ENCODE data around the gene NDUFAB1. TPM values are rescaled to one million over a fixed set of nuclear protein-coding genes. Genes with fewer than 3 reads are reported as not detected.

The NDUFAB1 gene
- total and polyA plus RNA-seq, 2 experiments from 2014 or later: 119 to 243 TPM

DNA sequence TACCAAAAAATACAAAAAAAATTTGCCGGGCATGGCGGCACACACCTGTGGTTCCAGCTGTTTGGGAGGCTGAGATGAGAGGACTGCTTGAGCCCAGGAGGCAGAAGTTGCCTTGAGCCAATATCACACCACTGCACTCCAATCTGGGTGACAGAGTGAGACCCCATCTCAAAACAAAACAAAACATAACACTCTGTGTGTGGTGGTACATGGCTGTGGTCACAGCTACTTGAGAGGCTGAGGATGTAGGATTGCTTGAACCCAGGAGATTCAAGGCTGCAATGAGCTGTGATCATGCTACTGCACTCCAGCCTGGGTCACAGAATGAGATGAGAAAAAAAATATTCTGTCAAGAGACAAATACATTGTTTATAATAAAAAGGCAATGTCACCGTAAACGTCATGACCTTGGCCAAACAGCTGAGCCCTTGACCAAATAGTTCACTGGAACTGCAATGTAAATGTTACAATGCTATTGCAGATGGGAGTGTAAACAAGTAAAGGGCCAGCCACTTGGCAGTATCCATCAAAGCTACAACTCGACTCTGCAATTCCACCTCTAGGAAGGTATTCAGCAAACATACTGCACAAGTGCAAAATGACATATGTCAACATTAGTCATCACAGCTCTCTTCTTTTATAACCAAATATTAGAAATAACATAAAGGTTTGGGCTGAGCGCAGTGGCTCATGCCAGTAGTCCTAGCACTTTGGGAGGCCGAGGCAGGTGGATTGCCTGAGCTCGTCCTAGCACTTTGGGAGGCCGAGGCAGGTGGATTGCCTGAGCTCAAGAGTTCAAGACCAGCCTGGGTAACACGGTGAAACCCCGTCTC lies 55.9 kb downstream of the NDUFAB1 start:
- H3K27ac ChIP-seq: peak overlapping the region; percentile 81
- H3K36me3 ChIP-seq (replicated peaks; ENCODE audit: insufficient read depth, low read depth): no peaks in the 10 kb centered on the region
- H3K27me3 ChIP-seq: no peaks in the 10 kb centered on the region
- no peaks in the 10 kb centered on the region for H4K20me1 ChIP-seq (ENCODE audit: insufficient read depth, poor library complexity, severe bottlenecking)
- H3K4me3 ChIP-seq: no peak overlapping the region
- H2AFZ ChIP-seq: no peak overlapping the region
- peaks cover 3% of the 10 kb centered on the region for H3K4me1 ChIP-seq (ENCODE audit: insufficient read depth)
- WGBS (ENCODE audit: low lambda C conversion rate, missing lambda C conversion rate): 85% methylated on average over 11 of the region's 11 CpGs
- H3K9me3 ChIP-seq (ENCODE audit: low read depth): no peaks in the 10 kb centered on the region
- H3K9me2 ChIP-seq (replicated peaks; ENCODE audit: insufficient read depth): no peaks in the 10 kb centered on the region
- TF ChIP-seq, protein P1, sequence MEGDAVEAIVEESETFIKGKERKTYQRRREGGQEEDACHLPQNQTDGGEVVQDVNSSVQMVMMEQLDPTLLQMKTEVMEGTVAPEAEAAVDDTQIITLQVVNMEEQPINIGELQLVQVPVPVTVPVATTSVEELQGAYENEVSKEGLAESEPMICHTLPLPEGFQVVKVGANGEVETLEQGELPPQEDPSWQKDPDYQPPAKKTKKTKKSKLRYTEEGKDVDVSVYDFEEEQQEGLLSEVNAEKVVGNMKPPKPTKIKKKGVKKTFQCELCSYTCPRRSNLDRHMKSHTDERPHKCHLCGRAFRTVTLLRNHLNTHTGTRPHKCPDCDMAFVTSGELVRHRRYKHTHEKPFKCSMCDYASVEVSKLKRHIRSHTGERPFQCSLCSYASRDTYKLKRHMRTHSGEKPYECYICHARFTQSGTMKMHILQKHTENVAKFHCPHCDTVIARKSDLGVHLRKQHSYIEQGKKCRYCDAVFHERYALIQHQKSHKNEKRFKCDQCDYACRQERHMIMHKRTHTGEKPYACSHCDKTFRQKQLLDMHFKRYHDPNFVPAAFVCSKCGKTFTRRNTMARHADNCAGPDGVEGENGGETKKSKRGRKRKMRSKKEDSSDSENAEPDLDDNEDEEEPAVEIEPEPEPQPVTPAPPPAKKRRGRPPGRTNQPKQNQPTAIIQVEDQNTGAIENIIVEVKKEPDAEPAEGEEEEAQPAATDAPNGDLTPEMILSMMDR (IDR thresholded peaks at IDR 0.05; ENCODE audit: poor library complexity): no peak
- TF ChIP-seq EZH2 (IDR thresholded peaks at IDR 0.05; ENCODE audit: borderline replicate concordance) (no peak), EZH2phosphoT487 (IDR thresholded peaks at IDR 0.05; ENCODE audit: low read depth, severe bottlenecking, unreplicated experiment) (no peak)
- no peak overlapping the region for H3K4me2 ChIP-seq
- DNase-seq (ENCODE audit: low spot score): no peak
- no peaks in the 10 kb centered on the region for H3K79me2 ChIP-seq

DNA sequence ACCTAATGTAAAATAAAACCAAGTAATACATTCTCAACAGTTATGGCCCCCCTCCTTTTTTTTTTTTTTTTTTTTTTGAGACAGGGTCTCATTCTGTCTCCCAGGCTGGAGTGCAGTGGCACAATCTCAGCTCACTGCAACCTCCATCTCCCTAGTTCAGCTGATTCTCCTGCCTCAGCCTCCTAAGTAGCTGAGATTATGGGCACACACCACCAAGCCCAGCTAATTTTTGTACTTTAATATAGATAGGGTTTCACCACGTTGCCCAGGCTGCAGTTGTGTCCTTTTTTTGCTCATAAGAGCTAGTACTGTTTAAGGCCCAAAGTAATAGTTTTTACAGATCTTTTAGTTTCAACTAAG lies 57.2 kb downstream of the NDUFAB1 start:
- DNase-seq (ENCODE audit: low spot score): no peak
- H3K9me3 ChIP-seq (ENCODE audit: low read depth): no peaks in the 10 kb centered on the region
- peaks cover 3% of the 10 kb centered on the region for H3K4me1 ChIP-seq (ENCODE audit: insufficient read depth)
- no peaks in the 10 kb centered on the region for H3K79me2 ChIP-seq
- H4K20me1 ChIP-seq (ENCODE audit: insufficient read depth, poor library complexity, severe bottlenecking): no peaks in the 10 kb centered on the region
- peak overlapping the region; percentile 40 for H3K27ac ChIP-seq
- H2AFZ ChIP-seq: no peak overlapping the region
- H3K4me3 ChIP-seq: no peak overlapping the region
- no peak overlapping the region for H3K4me2 ChIP-seq
- 93% methylated on average over 1 of the region's 1 CpG for WGBS (ENCODE audit: low lambda C conversion rate, missing lambda C conversion rate)
- H3K36me3 ChIP-seq (replicated peaks; ENCODE audit: insufficient read depth, low read depth): no peaks in the 10 kb centered on the region
- H3K27me3 ChIP-seq: no peaks in the 10 kb centered on the region
- no peaks in the 10 kb centered on the region for H3K9me2 ChIP-seq (replicated peaks; ENCODE audit: insufficient read depth)
- TF ChIP-seq EZH2phosphoT487 (IDR thresholded peaks at IDR 0.05; ENCODE audit: low read depth, severe bottlenecking, unreplicated experiment) (no peak), EZH2 (IDR thresholded peaks at IDR 0.05; ENCODE audit: borderline replicate concordance) (no peak)
- TF ChIP-seq, protein P1 (IDR thresholded peaks at IDR 0.05; ENCODE audit: poor library complexity): no peak

DNA sequence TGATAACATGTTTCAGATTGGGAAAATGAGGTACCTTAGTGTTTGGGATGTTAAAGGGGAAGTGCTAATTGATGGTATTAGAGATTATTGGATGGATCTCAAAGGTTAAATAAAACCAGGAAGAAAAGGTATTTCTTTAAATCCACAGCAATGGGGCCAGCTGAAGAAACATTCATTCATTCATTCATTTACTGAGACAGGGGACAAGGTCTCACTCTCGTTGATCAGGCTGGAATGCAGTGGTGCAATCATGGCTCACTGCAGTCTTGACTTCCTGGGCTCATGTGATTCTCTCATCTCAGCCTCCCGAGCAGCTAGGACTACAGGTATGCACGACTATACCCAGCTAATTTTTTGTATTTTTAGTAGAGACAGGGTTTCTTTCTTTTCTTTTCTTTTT lies 58.7 kb downstream of the NDUFAB1 start:
- H3K9me2 ChIP-seq (replicated peaks; ENCODE audit: insufficient read depth): no peaks in the 10 kb centered on the region
- H3K27me3 ChIP-seq: no peaks in the 10 kb centered on the region
- H4K20me1 ChIP-seq (ENCODE audit: insufficient read depth, poor library complexity, severe bottlenecking): no peaks in the 10 kb centered on the region
- no peak overlapping the region for H2AFZ ChIP-seq
- 80% methylated on average over 3 of the region's 3 CpGs for WGBS (ENCODE audit: low lambda C conversion rate, missing lambda C conversion rate)
- H3K4me2 ChIP-seq: no peak overlapping the region
- no peaks in the 10 kb centered on the region for H3K36me3 ChIP-seq (replicated peaks; ENCODE audit: insufficient read depth, low read depth)
- DNase-seq (ENCODE audit: low spot score): no peak
- H3K27ac ChIP-seq: no peak overlapping the region
- H3K4me1 ChIP-seq (ENCODE audit: insufficient read depth): peaks cover 3% of the 10 kb centered on the region
- no peak overlapping the region for H3K4me3 ChIP-seq
- no peaks in the 10 kb centered on the region for H3K9me3 ChIP-seq (ENCODE audit: low read depth)
- H3K79me2 ChIP-seq: no peaks in the 10 kb centered on the region
- TF ChIP-seq, protein P1 (IDR thresholded peaks at IDR 0.05; ENCODE audit: poor library complexity): no peak
- TF ChIP-seq EZH2 (IDR thresholded peaks at IDR 0.05; ENCODE audit: borderline replicate concordance): no peak
- no peak for TF ChIP-seq EZH2phosphoT487 (IDR thresholded peaks at IDR 0.05; ENCODE audit: low read depth, severe bottlenecking, unreplicated experiment)

Data from hepatocyte (in vitro differentiated cells).